ENCODE data around the gene KLHL28. TPM values are rescaled to one million over a fixed set of nuclear protein-coding genes. Genes with fewer than 3 reads are reported as not detected.

KLHL28 gene
- total RNA-seq, 1 experiment from 2014 or later, result 4.7 TPM

- Histone ChIP-seq H3K4me1 (no peaks in the 10 kb centered on the region), H3K9me3 (no peaks in the 10 kb centered on the region), H3K27me3 (replicated peaks; ENCODE audit: control insufficient read depth, insufficient read depth, low read length) (no peaks in the 10 kb centered on the region), H3K36me3 (ENCODE audit: control insufficient read depth, insufficient read depth, low read length) (no peaks in the 10 kb centered on the region), H3K4me3 (ENCODE audit: low read depth, low read length) (no peak overlapping the region)
- no peak overlapping the region for H3K27ac Mint-ChIP-seq (ENCODE audit: unreplicated experiment)
- H3K4me1 Mint-ChIP-seq (ENCODE audit: low read depth, unreplicated experiment), result peaks cover 14% of the 10 kb centered on the region
- no peaks in the 10 kb centered on the region for H3K27me3 Mint-ChIP-seq (ENCODE audit: insufficient read depth, unreplicated experiment)
- intact Hi-C loops (cut with micrococcal nuclease; ENCODE audit: unreplicated experiment), result no loop called here
- peak overlapping the region; percentile 16 for H3K4me3 Mint-ChIP-seq (ENCODE audit: unreplicated experiment)
- no TSS peak for BruUV-seq (replicated peaks)
- no peak for DNase-seq
- ChIA-PET POLR2A (no interaction called here), CTCF (no interaction called here)
- H3K36me3 Mint-ChIP-seq (ENCODE audit: insufficient read depth, unreplicated experiment), result peaks cover 15% of the 10 kb centered on the region
- H3K9me3 Mint-ChIP-seq (ENCODE audit: unreplicated experiment), result no peaks in the 10 kb centered on the region
- TF ChIP-seq, protein P1, sequence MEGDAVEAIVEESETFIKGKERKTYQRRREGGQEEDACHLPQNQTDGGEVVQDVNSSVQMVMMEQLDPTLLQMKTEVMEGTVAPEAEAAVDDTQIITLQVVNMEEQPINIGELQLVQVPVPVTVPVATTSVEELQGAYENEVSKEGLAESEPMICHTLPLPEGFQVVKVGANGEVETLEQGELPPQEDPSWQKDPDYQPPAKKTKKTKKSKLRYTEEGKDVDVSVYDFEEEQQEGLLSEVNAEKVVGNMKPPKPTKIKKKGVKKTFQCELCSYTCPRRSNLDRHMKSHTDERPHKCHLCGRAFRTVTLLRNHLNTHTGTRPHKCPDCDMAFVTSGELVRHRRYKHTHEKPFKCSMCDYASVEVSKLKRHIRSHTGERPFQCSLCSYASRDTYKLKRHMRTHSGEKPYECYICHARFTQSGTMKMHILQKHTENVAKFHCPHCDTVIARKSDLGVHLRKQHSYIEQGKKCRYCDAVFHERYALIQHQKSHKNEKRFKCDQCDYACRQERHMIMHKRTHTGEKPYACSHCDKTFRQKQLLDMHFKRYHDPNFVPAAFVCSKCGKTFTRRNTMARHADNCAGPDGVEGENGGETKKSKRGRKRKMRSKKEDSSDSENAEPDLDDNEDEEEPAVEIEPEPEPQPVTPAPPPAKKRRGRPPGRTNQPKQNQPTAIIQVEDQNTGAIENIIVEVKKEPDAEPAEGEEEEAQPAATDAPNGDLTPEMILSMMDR (IDR thresholded peaks at IDR 0.05; ENCODE audit: insufficient read depth in 1 of 2, low read depth in 1 of 2, low read length in 1 of 2, severe bottlenecking in 1 of 2, unreplicated experiment in 1 of 2), result no peak
Observed at GRCh38 chr14:44966601-44967336, 5.0 kb upstream of the KLHL28 start.

DNA sequence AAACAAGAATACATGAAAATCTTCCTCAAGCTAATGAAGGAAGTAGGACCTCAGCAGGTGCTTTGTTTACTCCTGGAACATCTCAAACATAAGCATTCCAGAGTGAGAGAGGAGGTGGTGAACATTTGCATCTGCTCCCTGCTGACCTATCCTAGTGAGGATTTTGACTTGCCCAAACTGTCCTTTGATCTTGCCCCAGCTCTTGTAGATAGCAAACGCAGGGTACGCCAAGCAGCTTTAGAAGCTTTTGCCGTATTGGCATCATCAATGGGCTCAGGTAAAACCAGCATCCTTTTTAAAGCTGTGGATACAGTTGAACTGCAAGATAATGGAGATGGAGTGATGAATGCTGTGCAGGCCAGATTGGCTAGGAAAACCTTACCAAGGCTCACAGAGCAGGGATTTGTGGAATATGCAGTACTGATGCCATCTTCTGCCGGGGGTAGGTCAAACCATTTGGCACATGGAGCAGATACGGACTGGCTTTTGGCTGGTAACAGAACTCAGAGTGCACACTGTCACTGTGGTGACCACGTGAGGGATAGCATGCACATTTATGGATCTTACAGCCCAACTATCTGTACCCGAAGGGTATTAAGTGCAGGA is 2.1 kb upstream of the KLHL28 start:
- no peaks in the 10 kb centered on the region for H3K9me3 Mint-ChIP-seq (ENCODE audit: unreplicated experiment)
- no TSS peak for BruUV-seq (replicated peaks)
- H3K27me3 ChIP-seq (replicated peaks; ENCODE audit: control insufficient read depth, insufficient read depth, low read length), result no peaks in the 10 kb centered on the region
- POLR2A ChIA-PET, result no interaction called here
- peaks cover 14% of the 10 kb centered on the region for H3K4me1 Mint-ChIP-seq (ENCODE audit: low read depth, unreplicated experiment)
- TF ChIP-seq, protein P1 (IDR thresholded peaks at IDR 0.05; ENCODE audit: insufficient read depth in 1 of 2, low read depth in 1 of 2, low read length in 1 of 2, severe bottlenecking in 1 of 2, unreplicated experiment in 1 of 2), result no peak
- CTCF ChIA-PET, result no interaction called here
- H3K4me1 ChIP-seq, result no peaks in the 10 kb centered on the region
- H3K4me3 ChIP-seq (ENCODE audit: low read depth, low read length), result peak overlapping the region; percentile 60
- H3K27me3 Mint-ChIP-seq (ENCODE audit: insufficient read depth, unreplicated experiment), result no peaks in the 10 kb centered on the region
- peak overlapping the region; percentile 64 for H3K27ac Mint-ChIP-seq (ENCODE audit: unreplicated experiment)
- H3K36me3 Mint-ChIP-seq (ENCODE audit: insufficient read depth, unreplicated experiment), result peaks cover 5% of the 10 kb centered on the region
- H3K36me3 ChIP-seq (ENCODE audit: control insufficient read depth, insufficient read depth, low read length), result no peaks in the 10 kb centered on the region
- intact Hi-C loops (cut with micrococcal nuclease; ENCODE audit: unreplicated experiment), result loop anchor here (5.0 kb wide), 3 partner anchors 52 to 288 kb away; partner anchors contain the start of genes MIS18BP1 and PRPF39
- DNase-seq, result peak in 1 of 2 experiments; percentile 1
- H3K4me3 Mint-ChIP-seq (ENCODE audit: unreplicated experiment), result no peak overlapping the region
- no peaks in the 10 kb centered on the region for H3K9me3 ChIP-seq

DNA sequence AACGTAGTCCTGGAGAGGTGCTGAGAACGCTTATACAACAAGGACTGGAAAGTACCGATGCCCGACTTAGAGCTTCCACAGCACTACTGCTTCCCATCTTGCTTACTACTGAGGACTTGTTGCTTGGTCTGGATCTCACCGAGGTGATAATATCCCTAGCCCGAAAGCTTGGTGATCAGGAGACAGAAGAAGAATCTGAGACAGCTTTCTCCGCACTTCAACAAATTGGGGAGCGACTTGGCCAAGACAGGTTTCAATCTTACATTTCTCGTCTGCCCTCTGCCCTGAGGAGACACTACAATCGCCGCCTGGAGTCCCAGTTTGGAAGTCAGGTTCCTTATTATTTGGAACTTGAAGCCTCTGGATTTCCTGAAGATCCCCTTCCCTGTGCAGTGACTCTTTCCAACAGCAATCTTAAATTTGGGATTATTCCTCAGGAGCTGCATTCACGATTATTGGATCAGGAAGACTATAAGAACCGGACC is 1.3 kb upstream of the KLHL28 start:
- no peak overlapping the region for H3K4me3 Mint-ChIP-seq (ENCODE audit: unreplicated experiment)
- CTCF ChIA-PET, result interaction anchor here (1.9 kb wide), 1 partner anchor 50 kb away, joined by 5 read pairs; no protein-coding TSS in a partner anchor
- H3K27ac Mint-ChIP-seq (ENCODE audit: unreplicated experiment), result no peak overlapping the region
- POLR2A ChIA-PET, result no interaction called here
- Histone ChIP-seq H3K4me3 (ENCODE audit: low read depth, low read length) (peak overlapping the region; percentile 60), H3K9me3 (no peaks in the 10 kb centered on the region), H3K27me3 (replicated peaks; ENCODE audit: control insufficient read depth, insufficient read depth, low read length) (no peaks in the 10 kb centered on the region), H3K4me1 (no peaks in the 10 kb centered on the region), H3K36me3 (ENCODE audit: control insufficient read depth, insufficient read depth, low read length) (no peaks in the 10 kb centered on the region)
- no peaks in the 10 kb centered on the region for H3K9me3 Mint-ChIP-seq (ENCODE audit: unreplicated experiment)
- intact Hi-C loops (cut with micrococcal nuclease; ENCODE audit: unreplicated experiment), result loop anchor here (5.0 kb wide), 3 partner anchors 51 to 289 kb away; partner anchors contain the start of genes MIS18BP1 and PRPF39
- DNase-seq, result peak in 1 of 2 experiments; percentile 1
- no peaks in the 10 kb centered on the region for H3K36me3 Mint-ChIP-seq (ENCODE audit: insufficient read depth, unreplicated experiment)
- TF ChIP-seq, protein P1 (IDR thresholded peaks at IDR 0.05; ENCODE audit: insufficient read depth in 1 of 2, low read depth in 1 of 2, low read length in 1 of 2, severe bottlenecking in 1 of 2, unreplicated experiment in 1 of 2), result no peak
- H3K27me3 Mint-ChIP-seq (ENCODE audit: insufficient read depth, unreplicated experiment), result no peaks in the 10 kb centered on the region
- H3K4me1 Mint-ChIP-seq (ENCODE audit: low read depth, unreplicated experiment), result peaks cover 14% of the 10 kb centered on the region
- TSS peak; percentile 29 for BruUV-seq (replicated peaks)

All from Caco-2 (cell line).